H1 (cell line): ENCODE measurements around the gene MAGI1. TPM values are rescaled to one million over a fixed set of nuclear protein-coding genes. Genes with fewer than 3 reads are reported as not detected.

Experiments
- CTCF ChIA-PET: fragments of 300-600 bp; sonication (Branson Sonifier 250); formaldehyde crosslinking; loops from one replicate; lab custom pipeline; 2021; ENCODE audit not compliant: partially characterized antibody; lab: Charles Lee
- POLR2A ChIA-PET: fragments of 300-600 bp; sonication (Branson Sonifier 250); formaldehyde crosslinking; loops from one replicate; lab custom pipeline; 2021; ENCODE audit warnings: inconsistent platforms; ENCODE audit not compliant: partially characterized antibody; lab: Charles Lee
- DNase-seq, 2 experiments: peaks; one replicate each; pipeline versions ENCODE4 v3.0.0 to v3.0.0-alpha.2; 2010 to 2022; ENCODE audit warnings: low spot score in 2 of 2, low read depth in 1 of 2, mixed read lengths in 1 of 2
- FAIRE-seq: peaks from 2 replicates; lab custom pipeline; 2011; peaks lifted over from hg19 to GRCh38; lab: Jason Lieb, UNC
- H2AFZ ChIP-seq: 2 replicates; pipeline ENCODE4 v1.8.1; 2012; ENCODE audit warnings: low read length, inconsistent platforms
- H2AK5ac ChIP-seq: 2 replicates; pipeline ENCODE4 v1.6.1; 2013; ENCODE audit warnings: low read depth, low read length
- H2BK120ac ChIP-seq: replicated peaks from 2 replicates; pipeline ENCODE3; 2013; ENCODE audit warnings: low read depth, low read length, inconsistent platforms
- H2BK12ac ChIP-seq: 2 replicates; pipeline ENCODE4 v1.6.1; 2013; ENCODE audit warnings: low read depth, low read length
- H2BK15ac ChIP-seq: 2 replicates; pipeline ENCODE4 v1.6.1; 2013; ENCODE audit warnings: low read length
- H2BK20ac ChIP-seq: 2 replicates; pipeline ENCODE4 v1.6.1; 2013; ENCODE audit warnings: low read length
- H2BK5ac ChIP-seq: 2 replicates; pipeline ENCODE4 v1.6.1; 2013; ENCODE audit warnings: low read depth, low read length
- H3K14ac ChIP-seq: 2 replicates; pipeline ENCODE4 v1.6.1; 2013; ENCODE audit warnings: inconsistent platforms; ENCODE audit not compliant: insufficient read length
- H3K18ac ChIP-seq: 2 replicates; pipeline ENCODE4 v1.6.1; 2013; ENCODE audit warnings: low read length; ENCODE audit errors: extremely low read depth
- H3K23ac ChIP-seq: 2 replicates; pipeline ENCODE4 v1.6.1; 2013; ENCODE audit warnings: inconsistent platforms; ENCODE audit not compliant: insufficient read length
- H3K23me2 ChIP-seq: 2 replicates; pipeline ENCODE4 v1.6.1; 2013; ENCODE audit warnings: low read depth, low read length
- H3K27ac ChIP-seq: 2 replicates; pipeline ENCODE4 v1.6.1; 2011; ENCODE audit warnings: low read depth, low read length, inconsistent platforms
- H3K27me3 ChIP-seq, 4 experiments: replicated peaks in 1 of 4; 1 replicate in 1 of 4; 2 replicates in 3 of 4; pipeline versions ENCODE4 v1.6.1 to v1.8.1; 2011 to 2013; ENCODE audit warnings: low read length in 3 of 4, mild to moderate bottlenecking in 3 of 4, inconsistent platforms in 2 of 4, mixed read lengths in 2 of 4, moderate library complexity in 1 of 4; ENCODE audit not compliant: control insufficient read depth in 3 of 4, insufficient read depth in 3 of 4; ENCODE audit errors: extremely low read depth in 1 of 4
- H3K36me3 ChIP-seq, 4 experiments: 2 replicates each; pipeline versions ENCODE4 v1.6.1 to v1.8.1; 2011 to 2013; ENCODE audit warnings: mild to moderate bottlenecking in 4 of 4, low read length in 3 of 4, moderate library complexity in 2 of 4, control low read depth in 1 of 4, inconsistent platforms in 1 of 4; ENCODE audit not compliant: insufficient read depth in 4 of 4, control insufficient read depth in 2 of 4
- H3K4ac ChIP-seq: replicated peaks from 2 replicates; pipeline ENCODE3; 2013; ENCODE audit warnings: low read length, low read depth, mixed read lengths, inconsistent platforms; ENCODE audit not compliant: insufficient read length
- H3K4me1 ChIP-seq, 4 experiments: replicated peaks in 1 of 4; 1 replicate in 1 of 4; 2 replicates in 3 of 4; pipeline versions ENCODE4 v1.6.1 to v1.8.1; 2011 to 2013; ENCODE audit warnings: low read length in 3 of 4, inconsistent platforms in 2 of 4, mixed read lengths in 1 of 4; ENCODE audit not compliant: insufficient read depth in 4 of 4, control insufficient read depth in 3 of 4
- H3K4me2 ChIP-seq, 2 experiments: 2 replicates each; pipeline versions ENCODE4 v1.6.1 to v1.8.1; 2011 to 2013; ENCODE audit warnings: low read depth in 2 of 2, low read length in 2 of 2, control low read depth in 1 of 2, inconsistent platforms in 1 of 2, mild to moderate bottlenecking in 1 of 2; ENCODE audit not compliant: insufficient read depth in 1 of 2
- H3K4me3 ChIP-seq, 4 experiments: fragments of 200-600, 300-600 bp in 1 of 4; sonication (generic), shearing (Covaris generic), sonication (Bioruptor Twin) in 1 of 4; 2 replicates each; pipeline versions ENCODE4 v1.5.1 to v1.8.1; 2011 to 2016; ENCODE audit warnings: low read length in 4 of 4, low read depth in 3 of 4, control low read depth in 2 of 4, inconsistent platforms in 2 of 4, mild to moderate bottlenecking in 2 of 4, mixed read lengths in 1 of 4, moderate library complexity in 1 of 4; ENCODE audit not compliant: insufficient read depth in 2 of 4; ENCODE audit errors: extremely low read depth in 1 of 4
- H3K56ac ChIP-seq: replicated peaks from 2 replicates; pipeline ENCODE3; 2013; ENCODE audit warnings: low read depth, mild to moderate bottlenecking, mixed read lengths, low read length, inconsistent platforms; ENCODE audit not compliant: insufficient read length
- H3K79me1 ChIP-seq: 2 replicates; pipeline ENCODE4 v1.6.1; 2013; ENCODE audit warnings: low read depth, low read length, control low read depth
- H3K79me2 ChIP-seq, 2 experiments: 2 replicates each; pipeline versions ENCODE4 v1.6.1 to v1.8.1; 2012 to 2013; ENCODE audit warnings: low read length in 2 of 2, mild to moderate bottlenecking in 2 of 2, inconsistent platforms in 1 of 2; ENCODE audit not compliant: insufficient read depth in 2 of 2, control insufficient read depth in 1 of 2
- H3K9ac ChIP-seq, 4 experiments: replicated peaks in 1 of 4; 1 replicate in 1 of 4; 2 replicates in 3 of 4; pipeline versions ENCODE4 v1.6.1 to v1.8.1; 2011 to 2013; ENCODE audit warnings: low read depth in 3 of 4, low read length in 3 of 4, control low read depth in 2 of 4, mild to moderate bottlenecking in 2 of 4, moderate library complexity in 2 of 4, inconsistent platforms in 1 of 4; ENCODE audit errors: extremely low read depth in 1 of 4
- H3K9me3 ChIP-seq, 2 experiments: 2 replicates each; pipeline versions ENCODE4 v1.6.1 to v1.8.1; 2012 to 2013; ENCODE audit warnings: mild to moderate bottlenecking in 2 of 2, moderate library complexity in 2 of 2, control low read depth in 1 of 2, inconsistent platforms in 1 of 2, low read depth in 1 of 2, low read length in 1 of 2, mixed read lengths in 1 of 2; ENCODE audit not compliant: insufficient read depth in 2 of 2
- H4K20me1 ChIP-seq, 2 experiments: replicated peaks in 1 of 2; 2 replicates each; pipeline versions ENCODE3 to v1.8.1; 2011 to 2013; ENCODE audit warnings: inconsistent platforms in 2 of 2, low read length in 2 of 2, mild to moderate bottlenecking in 1 of 2; ENCODE audit not compliant: insufficient read depth in 2 of 2, control insufficient read depth in 1 of 2
- H4K5ac ChIP-seq: 2 replicates; pipeline ENCODE4 v1.6.1; 2013; ENCODE audit warnings: low read length, low read depth, mixed read lengths, inconsistent platforms; ENCODE audit not compliant: insufficient read length
- H4K8ac ChIP-seq: 2 replicates; pipeline ENCODE4 v1.8.0; 2013; ENCODE audit warnings: mild to moderate bottlenecking, moderate library complexity, low read length, inconsistent platforms; ENCODE audit not compliant: insufficient read depth; ENCODE audit errors: extremely low read depth
- H4K91ac ChIP-seq: replicated peaks from 2 replicates; pipeline ENCODE3; 2013; ENCODE audit warnings: low read length, mixed read lengths, inconsistent platforms; ENCODE audit not compliant: insufficient read length
- CBX8 ChIP-seq: fragments of 300-800, 300-1000 bp; sonication (generic); IDR thresholded peaks from 2 replicates; pipeline ENCODE4 v1.7.1; 2016; ENCODE audit warnings: low read depth, low read length, borderline replicate concordance
- CREB1 ChIP-seq: IDR thresholded peaks from 2 replicates; pipeline ENCODE4 v1.6.1; 2012; ENCODE audit warnings: inconsistent platforms
- GTF2F1 ChIP-seq: IDR thresholded peaks from 2 replicates; pipeline ENCODE4 v1.6.1; 2012; ENCODE audit warnings: low read depth, low read length, improper control_type of control experiment, borderline replicate concordance
- RFX5 ChIP-seq: IDR thresholded peaks from 2 replicates; pipeline ENCODE4 v1.6.1; 2011; ENCODE audit warnings: low read depth, low read length, improper control_type of control experiment, borderline replicate concordance
- SAP30 ChIP-seq: fragments of 300-600 bp; sonication (generic); IDR thresholded peaks from 2 replicates; pipeline ENCODE4 v1.7.1; 2012; ENCODE audit warnings: low read length, moderate library complexity, mild to moderate bottlenecking, inconsistent platforms; ENCODE audit not compliant: insufficient read depth, insufficient replicate concordance
- SIX5 ChIP-seq: IDR thresholded peaks from 2 replicates; pipeline ENCODE4 v1.6.1; 2011; ENCODE audit warnings: mild to moderate bottlenecking, low read depth, low read length
- TAF7 ChIP-seq: optimal IDR thresholded peaks from 2 replicates; pipeline ENCODE3; 2011; ENCODE audit warnings: low read depth, mild to moderate bottlenecking, inconsistent platforms, low read length, moderate library complexity, borderline replicate concordance
- ZNF274 ChIP-seq: IDR thresholded peaks from 2 replicates; pipeline ENCODE4 v1.7.0; 2012; ENCODE audit warnings: low read length, borderline replicate concordance; ENCODE audit errors: extremely low read depth
- WGBS, 2 experiments: shearing (Covaris generic) in 1 of 2; methylation state at CpG; one replicate each; pipeline versions ENCODE4 v1.1.6 to v1.1.7; 2013 to 2015; ENCODE audit warnings: low lambda C conversion rate in 2 of 2, mixed read lengths in 2 of 2, inconsistent platforms in 1 of 2, low coverage in 1 of 2, missing lambda C conversion rate in 1 of 2; ENCODE audit not compliant: insufficient replicate concordance in 2 of 2, insufficient coverage in 1 of 2, insufficient read length in 1 of 2; ENCODE audit errors: extremely low coverage in 1 of 2, missing lambda C conversion rate in 1 of 2; 5-methylcytosine and 5-hydroxymethylcytosine counted together
- polyA plus RNA-seq, 7 experiments: library from polyadenylated mRNA; depleted of rRNA in 3 of 7; stranded (reverse) in 5 of 7; unstranded in 2 of 7; fragments of >200 nt in 5 of 7; fragments of 200-250 nt in 2 of 7; gene quantifications; 1 replicate in 5 of 7; 2 replicates in 1 of 7; 4 replicates in 1 of 7; pipeline versions ENCODE4 v1.2.1 to v1.2.3, GENCODE V29; 2011 to 2013; ENCODE audit warnings: missing spikeins in 2 of 7, mixed read lengths in 2 of 7
- total RNA-seq: library from RNA; stranded (reverse); fragmentation: NEBNext Ultra II Directional; extraction: Animal tissue kit (Norgen Biotek cat#: 25700); gene quantifications from 2 replicates; pipeline ENCODE4 v1.2.1, GENCODE V29; 2021

Gene MAGI1
- total and polyA plus RNA-seq, 2 of the 8 experiments (the other 6 are each of a cell fraction or from before 2014, with no cell fraction given), result 19.8 to 78.0 TPM

- H4K91ac ChIP-seq, result no peak overlapping the region
- no peak for TF ChIP-seq ZNF274
- TF ChIP-seq CREB1, result no peak
- TF ChIP-seq SIX5, result no peak
- no peak for TF ChIP-seq RFX5
- TF ChIP-seq SAP30, result no peak
- TF ChIP-seq CBX8, result no peak
- no peak for TF ChIP-seq TAF7
- no peak for TF ChIP-seq GTF2F1
- POLR2A ChIA-PET, result no interaction called here
- DNase-seq (no peak), FAIRE-seq (no peak)
- no peak overlapping the region for H2AFZ ChIP-seq
- no peak overlapping the region for H3K4me3 ChIP-seq
- no peak overlapping the region for H3K14ac ChIP-seq
- H2BK20ac ChIP-seq, result no peak overlapping the region
- H3K23ac ChIP-seq, result no peak overlapping the region
- H3K56ac ChIP-seq, result no peak overlapping the region
- H2BK15ac ChIP-seq, result no peak overlapping the region
- H3K18ac ChIP-seq, result no peak overlapping the region
- H3K27me3 ChIP-seq, result no peaks in the 10 kb centered on the region
- no peak overlapping the region for H3K4me2 ChIP-seq
- H4K20me1 ChIP-seq, result peaks cover 7 to 13% of the 10 kb centered on the region in 2 experiments
- CTCF ChIA-PET, result no interaction called here
- H3K27ac ChIP-seq, result no peak overlapping the region
- no peak overlapping the region for H2BK12ac ChIP-seq
- H3K4ac ChIP-seq, result no peak overlapping the region
- H3K79me2 ChIP-seq, result peaks cover 4 to 61% of the 10 kb centered on the region in 2 experiments; a peak in 3 of 4 replicates
- no peaks in the 10 kb centered on the region for H3K36me3 ChIP-seq
- peaks cover 4 to 14% (median 8%) of the 10 kb centered on the region in 4 experiments for H3K4me1 ChIP-seq
- H3K9ac ChIP-seq, result no peak overlapping the region
- no peak overlapping the region for H4K5ac ChIP-seq
- no peak overlapping the region for H2BK5ac ChIP-seq
- 95% methylated on average over 1 of the region's 1 CpG; no CpG with 5 or more reads in 1 of the 2 experiments for WGBS, 2 experiments
- peaks cover 3% of the 10 kb centered on the region; the same call in 1 of the 2 replicates for H3K79me1 ChIP-seq
- no peak overlapping the region for H2BK120ac ChIP-seq
- no peaks in the 10 kb centered on the region for H3K9me3 ChIP-seq
- H2AK5ac ChIP-seq, result no peak overlapping the region
- no peak overlapping the region for H4K8ac ChIP-seq
- peaks cover 6% of the 10 kb centered on the region for H3K23me2 ChIP-seq
These were observed 493.3 kb downstream of the MAGI1 start for GRCh38 chr3:65545429-65545828.
